Hematopoietic multipotent progenitor cell treated with erythropoietin and hydrocortisone succinate and interleukin-3 and kit ligand, for 6 days (in vitro differentiated cells): ENCODE data around the gene SPATA20.
A peak's percentile ranks its signal among the peaks of the same experiment; 100 is the strongest.

Source experiments
- DNase-seq: peaks from one replicate; pipeline ENCODE4 v3.0.0-alpha.2; 2015

Gene SPATA20

DNA sequence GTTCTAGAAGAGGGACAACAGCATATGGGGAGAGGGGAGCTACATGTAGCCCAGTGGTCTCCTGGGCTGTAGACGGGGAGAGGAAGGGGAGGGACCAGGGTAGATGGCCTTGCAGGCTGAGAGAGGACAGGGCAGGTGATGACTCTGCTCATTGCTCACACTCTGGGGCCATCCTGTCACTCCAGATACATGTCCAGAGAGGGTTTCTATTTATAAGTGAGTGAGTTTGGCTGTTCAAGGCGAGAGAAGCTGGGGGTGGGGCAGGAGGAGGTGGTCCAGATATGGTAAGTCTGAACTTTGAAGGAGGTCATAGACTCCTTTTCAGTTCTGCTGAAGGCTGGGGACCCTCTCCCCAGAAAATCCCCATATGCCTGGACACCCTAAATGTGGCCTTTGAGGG, 35.8 kb downstream of the SPATA20 start:
- no peak for DNase-seq

DNA sequence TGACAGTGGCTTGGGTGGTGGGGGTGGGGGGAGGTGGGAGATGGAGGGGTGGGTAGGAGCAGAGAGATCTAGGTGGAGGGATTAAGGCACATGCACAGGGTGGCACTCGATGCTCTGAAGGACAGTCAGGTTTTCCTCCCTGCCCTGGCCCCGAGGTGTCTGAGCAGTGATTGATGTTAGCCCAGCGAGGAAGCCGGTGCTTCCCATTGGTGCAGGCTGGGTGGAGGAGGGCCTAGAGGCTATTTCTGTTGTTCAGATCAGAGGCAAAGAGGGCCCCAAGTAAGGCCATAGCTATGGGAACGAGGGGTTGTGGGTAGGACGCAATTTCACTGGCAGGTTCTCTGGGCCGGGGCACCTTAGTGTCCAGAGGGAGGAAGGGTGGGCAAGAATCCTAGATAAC, 36.7 kb downstream of the SPATA20 start:
- DNase-seq: no peak

DNA sequence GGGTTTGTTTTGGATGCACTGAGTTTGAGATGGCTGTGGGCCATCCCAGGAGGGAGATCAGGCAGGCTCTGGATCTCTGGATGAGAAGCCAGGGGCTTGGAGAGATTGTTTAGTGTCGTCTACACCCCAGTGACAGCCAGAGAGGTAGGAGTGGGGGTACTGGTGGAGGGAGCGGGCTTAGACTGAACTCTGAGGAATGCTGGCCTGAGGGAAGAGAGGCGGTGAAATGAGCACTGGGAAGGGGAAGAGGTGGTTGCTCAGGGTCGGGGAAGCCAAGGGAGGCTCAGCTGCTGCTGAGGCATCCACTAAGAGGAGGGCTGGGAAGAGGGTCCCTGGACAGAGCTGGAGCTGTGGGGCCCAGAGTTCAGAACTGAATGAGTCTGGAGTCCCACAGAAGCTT, 37.1 kb downstream of the SPATA20 start:
- no peak for DNase-seq

DNA sequence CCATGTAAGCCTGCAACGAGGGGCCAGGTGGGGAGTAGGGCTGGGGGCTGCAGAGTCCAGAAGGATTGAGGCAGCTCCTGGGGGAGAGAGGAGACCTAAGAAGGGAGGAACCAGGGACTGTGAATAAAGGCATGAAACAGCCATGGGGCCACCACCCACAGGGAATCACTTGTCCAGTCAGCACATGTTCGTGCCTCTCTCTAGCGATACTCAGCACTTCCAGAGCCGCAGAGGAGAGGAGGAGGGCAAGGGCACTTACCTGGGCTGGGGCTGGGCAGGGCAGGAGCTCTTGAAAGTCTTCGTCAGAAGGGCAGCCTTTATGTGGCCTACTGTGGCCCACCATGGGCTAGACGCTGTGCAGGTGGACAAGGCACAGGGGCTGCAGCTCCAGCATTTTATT, 37.8 kb downstream of the SPATA20 start:
- no peak for DNase-seq

DNA sequence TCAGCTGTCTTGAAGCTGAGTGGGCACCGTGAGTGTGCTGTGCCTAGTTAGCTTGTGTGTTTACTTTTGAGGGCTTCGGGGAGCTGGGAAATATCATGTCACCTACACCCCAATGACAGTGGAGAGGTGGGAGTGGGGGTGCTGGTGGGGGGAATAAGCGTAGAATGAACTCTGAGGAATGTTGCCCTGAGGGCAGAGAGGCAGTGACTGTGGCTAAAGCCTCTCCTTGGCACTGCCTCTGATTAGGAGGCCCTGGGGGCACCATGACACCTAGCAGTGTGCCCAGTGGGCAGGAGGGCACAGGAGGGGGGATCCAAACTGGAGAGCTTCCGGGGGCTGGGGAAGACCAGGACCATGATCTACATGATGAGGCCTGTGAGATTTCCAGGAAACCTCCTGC, 38.4 kb downstream of the SPATA20 start:
- no peak for DNase-seq

DNA sequence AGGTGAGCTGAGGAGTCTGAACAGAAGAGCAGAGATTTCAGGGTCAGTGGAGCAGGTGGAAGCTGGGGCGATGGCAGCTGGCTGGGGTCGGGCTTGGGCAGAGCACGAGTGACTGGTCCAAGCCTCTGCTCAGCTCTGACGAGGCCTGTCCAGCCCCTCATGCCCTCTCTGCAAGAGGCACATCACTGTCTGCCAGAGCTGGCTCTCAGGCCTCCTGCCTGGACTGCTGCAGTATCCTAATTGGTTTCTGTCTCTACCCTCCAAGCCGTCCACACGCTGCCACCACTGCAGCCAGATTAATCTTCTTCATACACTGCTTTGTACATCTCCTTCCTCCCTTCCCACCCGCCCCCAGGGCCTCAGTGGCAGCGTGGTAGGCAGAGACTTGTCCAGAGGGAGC, 38.9 kb downstream of the SPATA20 start:
- no peak for DNase-seq

DNA sequence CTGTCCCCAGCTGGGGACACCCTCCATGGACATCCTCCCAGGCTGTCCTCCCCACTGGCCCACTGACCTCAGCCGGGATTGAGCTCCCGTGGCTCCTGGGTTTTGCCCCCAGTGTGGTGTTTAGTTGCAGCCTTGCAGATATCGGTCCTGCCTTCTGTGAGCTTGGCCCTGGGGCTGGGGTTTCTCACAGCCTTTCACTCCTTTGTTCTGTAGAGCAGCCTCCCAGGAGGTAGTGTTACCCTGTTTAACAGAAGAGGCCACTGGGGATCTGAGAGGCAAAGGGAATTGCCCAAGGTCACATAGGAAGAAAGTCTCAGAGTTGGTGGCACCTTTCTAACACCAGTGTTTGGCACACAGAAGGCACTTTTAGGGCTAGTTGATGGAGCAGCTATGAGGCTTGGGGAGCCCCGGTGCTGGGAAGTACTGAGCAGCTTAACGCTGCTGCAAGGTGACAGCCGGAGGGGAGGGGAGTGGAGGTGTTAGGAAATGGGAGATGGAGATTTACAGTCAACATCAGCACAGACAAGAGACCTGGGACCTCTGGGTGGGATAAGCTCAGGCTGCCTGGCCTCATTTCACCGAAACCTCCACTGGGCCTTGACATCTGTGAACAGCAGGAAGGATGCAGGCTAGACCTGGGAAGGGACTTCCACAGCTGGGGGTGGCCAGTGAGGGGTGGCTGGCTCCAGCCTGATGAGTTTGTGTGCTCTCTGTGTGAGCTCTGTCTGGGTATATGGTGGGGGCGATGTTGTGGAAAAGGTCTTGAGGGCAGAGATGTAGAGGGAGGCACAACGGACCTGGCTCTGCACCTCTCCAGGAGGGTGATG, 39.7 kb downstream of the SPATA20 start:
- no peak for DNase-seq

DNA sequence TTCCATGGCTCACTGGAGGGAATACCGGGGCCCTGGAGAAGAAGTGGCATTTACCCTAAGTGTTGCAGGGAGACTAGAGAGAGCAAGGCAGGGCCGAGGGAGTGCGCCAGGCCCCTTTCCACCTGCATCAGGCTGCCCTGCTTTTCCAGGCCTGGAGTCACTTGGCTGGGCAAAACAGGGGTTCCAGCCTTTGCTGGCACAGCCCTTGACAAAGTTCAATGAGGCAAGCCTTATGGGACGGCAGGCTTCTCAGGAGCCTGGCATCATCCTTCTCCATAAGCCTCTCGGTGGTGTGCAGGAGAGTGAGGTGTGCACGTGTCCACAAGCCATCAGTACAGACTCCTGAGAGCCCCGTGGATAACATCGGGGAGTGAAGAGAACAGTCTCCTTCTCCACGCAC, 40.6 kb downstream of the SPATA20 start:
- no peak for DNase-seq

DNA sequence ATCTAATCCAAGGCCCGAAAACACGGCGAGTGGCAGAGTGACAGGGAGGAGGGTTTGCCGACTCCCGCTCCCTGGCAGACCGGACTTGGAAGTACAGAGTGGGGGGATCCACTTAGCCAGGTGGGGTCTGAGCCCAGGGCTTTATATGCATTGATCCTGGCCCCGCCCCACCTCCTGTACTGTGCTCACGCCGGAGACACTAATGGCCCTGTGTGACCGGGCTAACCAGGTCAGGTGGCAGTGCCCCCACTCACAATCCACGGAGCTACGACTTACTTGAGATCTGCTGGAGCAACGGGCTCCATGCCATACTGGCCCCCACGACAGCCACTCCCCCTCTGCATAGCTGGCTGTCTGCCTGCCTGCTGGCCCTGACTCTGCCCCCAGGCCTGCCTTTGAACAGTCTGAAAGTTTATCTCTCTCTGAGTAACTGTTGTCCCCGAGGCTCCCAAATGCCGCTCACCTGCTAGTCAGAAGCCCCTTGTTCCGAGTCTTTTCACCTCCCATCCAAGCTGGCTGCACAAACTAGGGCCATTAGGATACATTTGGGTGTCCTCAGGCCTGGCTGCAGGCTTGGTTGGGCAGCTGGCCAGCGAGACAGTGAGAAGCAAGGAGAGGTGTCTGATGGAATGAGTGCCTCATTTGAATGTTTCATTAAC, 41.5 kb downstream of the SPATA20 start:
- no peak for DNase-seq

DNA sequence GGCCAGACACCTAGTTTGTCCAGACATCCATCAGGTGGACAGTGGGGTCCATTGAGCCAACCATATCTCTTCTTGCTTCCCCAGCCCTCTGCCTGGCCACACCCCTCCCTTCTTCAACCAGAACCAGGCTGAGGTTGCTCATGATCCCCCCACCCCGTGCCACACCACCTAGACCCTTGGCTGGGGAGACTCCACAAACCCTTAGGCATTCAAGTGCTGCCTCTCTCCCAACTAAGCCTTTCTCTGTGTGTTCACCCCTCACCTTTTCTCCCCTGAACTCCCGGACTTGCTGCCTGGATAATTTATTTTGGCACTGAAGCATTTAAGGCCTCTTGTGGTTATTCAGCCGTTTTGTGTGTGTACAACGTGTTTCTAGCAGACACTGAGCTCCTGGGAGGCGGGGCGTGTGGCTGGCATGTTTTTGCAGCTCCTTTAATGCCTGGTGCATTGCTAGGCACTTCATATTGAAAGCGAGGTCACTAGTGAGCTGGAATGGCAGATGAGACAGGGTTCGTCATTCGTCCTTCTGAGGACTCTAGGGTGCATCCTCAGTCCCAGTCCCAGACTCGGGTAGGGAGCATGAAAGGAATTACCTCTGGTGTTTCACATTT, 42.2 kb downstream of the SPATA20 start:
- no peak for DNase-seq

DNA sequence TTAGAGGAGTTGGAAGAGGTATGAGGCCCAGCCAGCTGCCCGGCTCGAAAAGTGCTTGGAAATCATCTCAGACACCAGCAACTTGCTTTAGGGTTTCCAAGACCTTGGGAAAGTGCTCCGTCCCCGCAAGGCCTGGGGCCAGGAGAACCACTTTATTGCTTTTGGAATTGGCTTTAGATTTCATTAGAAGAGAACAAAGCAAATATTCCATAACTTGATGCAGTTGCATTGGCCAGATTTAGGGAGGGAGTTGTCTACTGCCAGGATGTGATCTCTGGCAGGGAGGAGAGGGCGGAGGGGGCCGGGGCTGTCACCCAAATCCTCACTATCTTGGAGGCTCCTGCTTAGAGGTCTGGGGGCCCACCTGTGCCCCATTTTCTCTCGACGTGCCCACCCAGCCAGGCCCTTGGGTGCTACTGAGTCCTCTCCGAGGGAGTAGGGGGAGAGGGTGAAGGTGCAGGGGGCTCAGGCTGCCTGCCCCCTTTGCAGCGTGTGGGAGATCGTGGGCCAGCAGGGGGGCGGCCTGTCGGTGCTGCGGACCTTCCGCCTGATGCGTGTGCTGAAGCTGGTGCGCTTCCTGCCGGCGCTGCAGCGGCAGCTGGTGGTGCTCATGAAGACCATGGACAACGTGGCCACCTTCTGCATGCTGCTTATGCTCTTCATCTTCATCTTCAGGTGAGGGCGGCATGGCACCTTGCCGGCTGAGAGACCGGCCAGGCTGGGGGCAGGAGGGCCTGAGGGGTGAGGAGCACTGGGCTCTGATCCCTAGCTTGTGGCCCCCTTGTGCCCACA, 44.2 kb downstream of the SPATA20 start:
- no peak for DNase-seq

DNA sequence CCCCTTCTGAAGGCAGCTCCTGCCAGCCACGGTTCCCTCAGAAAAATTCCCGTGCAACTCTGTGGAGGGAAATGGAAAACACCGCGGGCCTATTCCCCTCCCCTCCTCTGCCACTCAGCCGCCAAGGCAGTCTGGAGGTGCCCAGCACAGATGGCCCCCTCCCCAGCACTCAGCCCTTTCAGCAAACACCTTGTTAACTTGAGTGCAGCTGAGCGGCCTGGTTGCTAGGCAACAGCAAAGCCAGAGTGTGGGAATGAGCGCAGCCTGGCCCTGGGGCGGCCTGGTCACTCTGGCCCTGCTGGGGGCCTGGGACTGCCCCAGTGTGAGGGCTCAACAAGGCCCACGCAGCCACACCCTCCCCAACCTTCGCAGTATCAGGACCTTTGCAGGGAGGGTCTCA, 46.3 kb downstream of the SPATA20 start:
- DNase-seq: no peak

DNA sequence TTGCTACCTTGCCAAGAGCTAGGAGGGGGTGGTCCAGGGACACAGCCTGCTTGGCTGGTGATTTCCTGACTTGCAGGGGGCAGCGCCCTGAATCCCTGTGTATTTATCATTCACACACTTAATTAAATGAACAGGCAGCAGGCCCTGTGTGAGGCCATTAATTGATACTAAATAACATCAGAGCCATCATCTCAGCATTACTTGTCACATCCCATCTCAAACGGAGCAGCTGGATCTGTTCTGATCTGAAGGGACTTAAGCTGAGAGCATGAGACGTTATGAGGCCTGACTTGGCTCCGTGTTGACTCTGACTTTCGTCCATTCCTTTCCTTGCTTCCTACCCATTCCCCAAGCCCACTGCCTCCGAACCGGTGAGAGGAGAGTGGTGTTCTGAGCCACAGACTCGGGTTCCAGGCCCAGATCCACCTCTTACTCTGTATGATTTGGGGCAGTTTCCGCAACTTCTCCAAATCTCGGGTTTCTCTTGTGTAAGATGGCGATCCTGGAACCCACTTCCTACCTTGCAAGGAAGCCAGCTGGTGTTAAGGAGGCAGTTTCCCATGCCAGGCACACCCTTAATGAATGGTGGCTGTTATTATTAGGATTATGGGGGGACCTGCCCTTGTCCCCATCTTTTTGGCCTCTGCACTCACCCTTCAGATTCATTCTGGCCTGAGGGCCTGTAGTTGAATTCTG, 47.3 kb downstream of the SPATA20 start:
- DNase-seq: no peak

DNA sequence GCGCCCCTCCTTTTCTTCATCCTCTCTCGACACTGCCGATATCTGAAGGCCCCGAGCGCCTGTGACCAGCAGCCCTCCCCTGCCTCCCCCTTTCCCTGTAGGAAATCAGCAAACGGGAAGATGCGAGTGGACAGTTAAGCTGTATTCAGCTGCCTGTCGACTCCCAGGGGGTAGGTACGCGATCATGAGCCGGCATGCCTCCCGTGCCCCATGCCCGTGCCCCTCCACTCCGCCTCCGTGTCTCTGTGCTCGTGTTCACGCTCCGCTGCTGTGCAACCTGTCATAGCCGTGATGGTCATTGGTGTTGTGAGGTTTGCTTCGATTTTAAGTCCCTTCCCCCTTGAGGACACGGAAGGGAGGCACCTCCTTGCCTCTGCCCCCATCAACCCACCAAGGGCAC, 47.9 kb downstream of the SPATA20 start:
- no peak for DNase-seq

DNA sequence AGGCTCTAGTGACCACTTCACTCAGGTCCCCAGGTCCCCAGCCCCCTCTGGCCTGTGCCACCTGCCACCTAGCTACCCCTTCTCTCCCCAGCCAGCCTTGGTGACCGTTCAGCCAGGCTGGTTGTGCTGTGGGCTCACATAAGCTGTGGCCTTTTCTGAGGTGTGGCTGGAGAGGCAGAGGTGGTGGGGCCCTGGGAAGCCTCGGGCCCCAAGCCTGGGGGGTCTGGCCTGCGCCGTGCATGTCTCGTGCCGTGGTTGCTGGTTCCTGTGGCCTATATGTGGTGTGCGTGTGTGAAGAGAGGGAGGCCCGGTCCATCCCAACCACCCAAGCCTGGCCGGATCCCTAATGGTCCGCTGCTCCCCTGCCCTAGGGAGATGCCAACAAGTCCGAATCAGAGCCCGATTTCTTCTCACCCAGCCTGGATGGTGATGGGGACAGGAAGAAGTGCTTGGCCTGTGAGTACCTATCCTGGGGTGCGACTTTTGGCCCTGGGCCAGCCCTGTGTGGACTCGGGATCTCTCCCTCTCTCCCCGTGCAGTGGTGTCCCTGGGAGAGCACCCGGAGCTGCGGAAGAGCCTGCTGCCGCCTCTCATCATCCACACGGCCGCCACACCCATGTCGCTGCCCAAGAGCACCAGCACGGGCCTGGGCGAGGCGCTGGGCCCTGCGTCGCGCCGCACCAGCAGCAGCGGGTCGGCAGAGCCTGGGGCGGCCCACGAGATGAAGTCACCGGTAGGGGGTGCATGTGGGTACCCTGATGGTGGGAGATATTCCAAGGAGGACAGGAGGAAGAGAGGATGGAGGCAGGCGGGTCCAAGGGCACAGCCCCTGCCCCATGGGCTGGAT, 49.4 kb downstream of the SPATA20 start:
- DNase-seq: peak; percentile 25

DNA sequence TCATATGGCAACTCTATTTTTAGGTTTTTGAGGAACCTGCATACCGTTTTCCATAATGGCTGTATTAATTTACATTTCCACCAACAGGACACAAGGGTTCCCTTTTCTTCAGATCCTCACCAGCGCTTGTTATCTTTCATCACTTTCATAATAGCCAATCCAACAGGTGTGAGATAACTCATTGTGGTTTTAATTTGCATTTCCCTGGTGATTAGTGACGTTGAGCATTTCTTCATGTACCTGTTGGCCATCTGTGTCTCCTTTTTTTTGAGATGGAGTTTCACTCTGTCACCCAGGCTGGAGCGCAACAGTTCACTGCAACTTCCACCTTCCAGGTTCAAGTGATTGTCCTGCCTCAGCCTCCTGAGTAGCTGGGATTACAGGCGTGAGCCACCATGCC, 51.5 kb downstream of the SPATA20 start:
- DNase-seq: no peak

DNA sequence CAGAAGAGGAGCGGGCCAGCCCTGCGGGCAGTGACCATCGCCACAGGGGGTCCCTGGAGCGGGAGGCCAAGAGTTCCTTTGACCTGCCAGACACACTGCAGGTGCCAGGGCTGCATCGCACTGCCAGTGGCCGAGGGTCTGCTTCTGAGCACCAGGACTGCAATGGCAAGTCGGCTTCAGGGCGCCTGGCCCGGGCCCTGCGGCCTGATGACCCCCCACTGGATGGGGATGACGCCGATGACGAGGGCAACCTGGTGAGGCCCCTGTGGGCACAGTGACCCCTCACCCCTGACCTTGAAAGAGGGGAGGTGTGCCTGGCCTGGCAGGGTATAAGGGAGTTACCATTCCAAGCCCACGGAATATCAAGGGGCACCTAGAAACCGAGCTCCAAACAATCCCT, 52.6 kb downstream of the SPATA20 start:
- DNase-seq: no peak

DNA sequence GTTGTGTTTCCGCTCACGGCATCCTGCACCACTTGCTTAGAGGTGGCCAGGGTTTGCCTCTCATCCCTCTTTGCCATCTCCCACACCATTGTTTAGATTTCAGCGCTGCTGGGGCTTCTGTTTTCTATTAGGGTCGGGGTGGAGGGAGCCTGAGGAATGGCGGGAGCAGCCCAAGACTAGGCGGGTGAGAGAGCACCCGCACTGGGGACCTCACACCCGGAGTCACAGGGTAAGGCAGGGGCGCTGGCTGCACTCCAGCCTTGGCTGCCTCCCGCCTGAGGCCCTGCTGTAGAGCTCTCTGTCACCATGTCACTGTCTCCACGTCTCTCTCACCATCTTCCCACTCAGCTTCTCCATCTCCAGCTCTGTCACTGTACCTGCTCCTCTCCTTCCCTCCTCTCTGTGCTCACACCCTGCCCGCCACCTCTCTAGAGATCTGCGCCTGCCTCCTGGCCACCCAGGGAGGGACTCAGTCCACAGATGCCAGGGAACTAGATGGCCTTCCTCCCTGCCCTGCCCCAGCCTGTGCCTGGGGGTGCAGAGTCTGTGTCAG, 54.9 kb downstream of the SPATA20 start:
- DNase-seq: no peak

DNA sequence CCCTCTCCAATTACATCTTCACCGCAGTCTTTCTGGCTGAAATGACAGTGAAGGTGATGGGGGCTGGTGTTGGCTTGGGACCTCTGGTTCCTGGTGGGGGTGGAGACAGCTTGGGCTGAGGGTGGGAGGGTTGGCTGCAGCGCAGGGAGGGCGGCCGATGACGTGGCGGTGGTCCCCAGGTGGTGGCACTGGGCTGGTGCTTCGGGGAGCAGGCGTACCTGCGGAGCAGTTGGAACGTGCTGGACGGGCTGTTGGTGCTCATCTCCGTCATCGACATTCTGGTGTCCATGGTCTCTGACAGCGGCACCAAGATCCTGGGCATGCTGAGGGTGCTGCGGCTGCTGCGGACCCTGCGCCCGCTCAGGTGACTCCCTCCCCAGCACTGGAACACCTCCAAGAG, 55.9 kb downstream of the SPATA20 start:
- DNase-seq: no peak

DNA sequence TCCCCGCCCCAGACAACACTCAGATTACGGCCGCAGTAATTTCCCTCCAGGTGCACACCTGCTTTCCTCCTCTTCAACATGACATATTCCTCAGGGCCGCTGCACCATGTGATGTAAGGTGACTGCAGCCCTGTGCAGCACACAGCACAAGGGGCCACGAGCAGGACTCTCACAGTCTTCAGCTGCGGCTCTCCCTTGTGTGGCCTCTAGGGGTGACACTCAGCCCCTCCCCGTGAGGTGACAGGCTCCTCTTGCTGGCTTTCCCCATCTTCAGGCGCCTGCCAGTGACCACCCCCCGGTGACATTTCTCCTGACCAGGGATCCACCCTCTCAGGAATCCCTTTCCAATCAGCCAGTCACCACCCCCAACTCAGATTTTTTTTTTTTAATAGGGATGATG, 56.4 kb downstream of the SPATA20 start:
- peak; percentile 51 for DNase-seq

DNA sequence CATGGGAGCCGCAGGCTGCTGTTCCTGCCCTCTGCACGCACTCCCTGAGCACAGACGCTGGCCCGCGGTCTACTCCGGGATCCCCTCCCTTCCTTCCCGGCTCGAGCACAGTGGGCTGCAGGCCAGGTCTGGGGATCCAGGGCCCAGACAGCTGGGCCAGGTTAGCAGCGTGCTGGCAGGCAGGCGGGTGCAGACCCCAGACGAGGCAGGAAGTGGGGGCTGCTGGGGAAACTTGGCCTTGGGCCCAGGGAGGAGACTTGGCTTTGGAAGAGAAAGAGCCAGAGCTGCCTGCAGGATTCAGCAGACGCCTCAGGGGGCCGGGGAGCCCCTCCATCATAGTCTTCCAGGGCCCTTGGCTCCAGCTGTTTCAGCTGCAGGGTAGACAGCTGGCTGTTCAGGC, 57.5 kb downstream of the SPATA20 start:
- DNase-seq: no peak

DNA sequence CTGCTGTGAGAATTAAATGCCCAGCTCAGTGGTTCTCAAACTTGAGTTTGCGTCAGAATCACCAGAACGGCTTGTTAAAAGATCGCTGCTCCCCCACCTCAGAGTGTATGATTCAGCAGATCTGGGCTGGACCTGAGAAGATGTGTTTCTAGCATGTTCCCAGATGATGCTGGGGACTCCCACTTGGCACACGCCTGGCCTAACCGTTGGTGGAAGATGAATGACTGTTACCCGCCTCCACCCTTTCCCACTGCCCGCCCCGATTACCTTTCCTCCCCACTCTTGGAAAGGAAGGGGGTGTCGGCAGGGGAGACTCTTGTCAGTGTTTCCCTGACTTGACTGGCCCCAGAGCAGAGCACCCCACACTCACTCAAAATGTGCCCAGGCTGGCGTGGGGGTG, 58.5 kb downstream of the SPATA20 start:
- no peak for DNase-seq
